ENCODE data around the gene C7. TPM values are rescaled to one million over a fixed set of nuclear protein-coding genes. Genes with fewer than 3 reads are reported as not detected.

Gene C7
- total and polyA plus RNA-seq, 10 of the 15 experiments (the other 5 are each of a cell fraction or from before 2014, with no cell fraction given): 0.90 TPM; not detected in 9

DNA sequence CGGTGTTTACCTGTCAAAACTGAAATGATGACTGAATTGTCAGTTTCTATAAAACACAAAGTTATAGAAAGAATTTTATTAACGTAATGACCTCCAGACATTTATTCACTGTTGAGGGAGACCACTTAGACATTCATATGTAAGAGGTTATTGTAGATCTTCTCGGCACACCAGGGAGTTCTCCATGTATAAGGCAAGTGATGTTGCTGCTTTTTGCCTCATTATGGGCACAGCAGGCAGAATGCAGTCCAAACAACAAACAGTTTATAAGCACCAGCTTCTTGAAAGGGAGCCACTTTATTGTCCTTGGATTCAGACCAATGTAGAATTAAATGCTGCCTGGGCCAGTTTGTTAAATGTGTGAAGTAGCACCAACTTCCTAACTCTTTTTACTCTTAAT is 66.7 kb downstream of the C7 start (continued):
- no peak for TF ChIP-seq ZZZ3 (IDR thresholded peaks at IDR 0.05; ENCODE audit: control insufficient read depth, insufficient read length, low read depth)
- no peak for TF ChIP-seq MEF2B (IDR thresholded peaks at IDR 0.05; ENCODE audit: partially characterized antibody, poor library complexity, severe bottlenecking)
- TF ChIP-seq TCF7 (IDR thresholded peaks at IDR 0.05; ENCODE audit: borderline replicate concordance): no peak
- TF ChIP-seq ZSCAN29 (IDR thresholded peaks at IDR 0.05): no peak
- no peak for TF ChIP-seq HDAC2 (IDR thresholded peaks at IDR 0.05)

DNA sequence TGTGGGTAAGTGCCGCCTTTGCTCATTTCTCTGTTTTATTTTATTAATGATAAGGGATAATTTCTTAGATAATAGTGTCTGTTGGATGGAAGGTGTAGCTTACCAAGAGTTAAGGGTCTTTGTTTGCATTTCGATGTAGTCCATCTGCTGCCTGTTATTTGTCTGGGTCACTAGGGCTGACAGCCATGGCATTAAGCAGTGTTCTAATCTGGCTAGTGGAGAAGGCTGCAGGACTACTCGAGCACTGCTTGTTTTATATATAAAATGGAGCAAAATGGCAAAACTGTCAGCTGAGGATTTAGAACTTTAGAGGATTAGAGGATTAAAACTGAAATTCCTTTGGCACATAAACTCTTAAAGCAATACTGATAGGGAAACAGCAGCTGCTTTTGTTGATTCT is 67.5 kb downstream of the C7 start:
- WGBS (ENCODE audit: insufficient coverage, insufficient replicate concordance, low lambda C conversion rate, missing lambda C conversion rate): 30% methylated on average over 3 of the region's 3 CpGs
- Histone ChIP-seq H3K27me3 (replicated peaks in 1 of 2; ENCODE audit: control insufficient read depth in 2 of 2, insufficient read depth in 2 of 2, low read length in 1 of 2) (no peaks in the 10 kb centered on the region; a peak in 1 of 4 replicates), H3K4me3 (no peak overlapping the region), H4K20me1 (ENCODE audit: control insufficient read depth, insufficient read depth) (no peaks in the 10 kb centered on the region), H3K27ac (ENCODE audit: control insufficient read depth, insufficient read depth) (no peak overlapping the region), H2AFZ (ENCODE audit: control insufficient read depth, low read depth, low read length) (no peak overlapping the region), H3K4me1 (ENCODE audit: control insufficient read depth, insufficient read depth, low read length) (no peaks in the 10 kb centered on the region), H3K9me3 (replicated peaks; ENCODE audit: control insufficient read depth, insufficient read depth, low read length) (no peaks in the 10 kb centered on the region), H3K79me2 (ENCODE audit: control insufficient read depth, insufficient read depth, low read length) (no peaks in the 10 kb centered on the region), H3K36me3 (ENCODE audit: control insufficient read depth in 2 of 2, insufficient read depth in 2 of 2, low read length in 1 of 2) (no peaks in the 10 kb centered on the region), H3K4me2 (ENCODE audit: control insufficient read depth, insufficient read depth) (no peak overlapping the region), H3K9ac (ENCODE audit: control insufficient read depth, insufficient read depth, low read length) (no peak overlapping the region)
- intact Hi-C loops (cut with micrococcal nuclease; ENCODE audit: unreplicated experiment) (no loop called here), in situ Hi-C loops (cut with MboI) (no loop called here)
- ChIA-PET RAD21 (ENCODE audit: unreplicated experiment) (no interaction called here), POLR2A (no interaction called here), SMC1A (ENCODE audit: uncharacterized antibody, unreplicated experiment) (no interaction called here), CTCF (no interaction called here)
- TF ChIP-seq ATF7 (IDR thresholded peaks at IDR 0.05; ENCODE audit: low read depth) (no peak), JUND (IDR thresholded peaks at IDR 0.05; ENCODE audit: low read depth, low read length) (no peak), HDAC2 (IDR thresholded peaks at IDR 0.05) (no peak), BRCA1 (IDR thresholded peaks at IDR 0.05; ENCODE audit: low read depth, low read length) (no peak), RFX5 (IDR thresholded peaks at IDR 0.05; ENCODE audit: low read depth, low read length) (no peak), BCL11A (IDR thresholded peaks at IDR 0.05; ENCODE audit: low read depth, low read length) (no peak), SMAD5 (IDR thresholded peaks at IDR 0.05; ENCODE audit: low read depth) (no peak), TCF7 (IDR thresholded peaks at IDR 0.05; ENCODE audit: borderline replicate concordance) (no peak), EGR1 (IDR thresholded peaks at IDR 0.05; ENCODE audit: borderline replicate concordance in 1 of 2, low read depth in 2 of 2, low read length in 2 of 2) (no peak), ETV6 (conservative IDR thresholded peaks at IDR 0.05 in 1 of 2, IDR thresholded peaks at IDR 0.05 in 1 of 2; ENCODE audit: borderline replicate concordance in 1 of 2, low read depth in 1 of 2) (no peak), CHD4 (IDR thresholded peaks at IDR 0.05) (no peak), CHD1 (IDR thresholded peaks at IDR 0.05; ENCODE audit: low read depth, low read length) (no peak), NFIC (IDR thresholded peaks at IDR 0.05; ENCODE audit: low read depth, low read length) (no peak), ZBED1 (IDR thresholded peaks at IDR 0.05; ENCODE audit: borderline replicate concordance) (no peak), RAD51 (IDR thresholded peaks at IDR 0.05) (no peak), MTA3 (IDR thresholded peaks at IDR 0.05; ENCODE audit: borderline replicate concordance, low read length) (no peak)
- TF ChIP-seq, protein P1, sequence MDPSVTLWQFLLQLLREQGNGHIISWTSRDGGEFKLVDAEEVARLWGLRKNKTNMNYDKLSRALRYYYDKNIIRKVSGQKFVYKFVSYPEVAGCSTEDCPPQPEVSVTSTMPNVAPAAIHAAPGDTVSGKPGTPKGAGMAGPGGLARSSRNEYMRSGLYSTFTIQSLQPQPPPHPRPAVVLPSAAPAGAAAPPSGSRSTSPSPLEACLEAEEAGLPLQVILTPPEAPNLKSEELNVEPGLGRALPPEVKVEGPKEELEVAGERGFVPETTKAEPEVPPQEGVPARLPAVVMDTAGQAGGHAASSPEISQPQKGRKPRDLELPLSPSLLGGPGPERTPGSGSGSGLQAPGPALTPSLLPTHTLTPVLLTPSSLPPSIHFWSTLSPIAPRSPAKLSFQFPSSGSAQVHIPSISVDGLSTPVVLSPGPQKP (IDR thresholded peaks at IDR 0.05; ENCODE audit: low read depth, low read length): no peak
- TF ChIP-seq, protein P2, sequence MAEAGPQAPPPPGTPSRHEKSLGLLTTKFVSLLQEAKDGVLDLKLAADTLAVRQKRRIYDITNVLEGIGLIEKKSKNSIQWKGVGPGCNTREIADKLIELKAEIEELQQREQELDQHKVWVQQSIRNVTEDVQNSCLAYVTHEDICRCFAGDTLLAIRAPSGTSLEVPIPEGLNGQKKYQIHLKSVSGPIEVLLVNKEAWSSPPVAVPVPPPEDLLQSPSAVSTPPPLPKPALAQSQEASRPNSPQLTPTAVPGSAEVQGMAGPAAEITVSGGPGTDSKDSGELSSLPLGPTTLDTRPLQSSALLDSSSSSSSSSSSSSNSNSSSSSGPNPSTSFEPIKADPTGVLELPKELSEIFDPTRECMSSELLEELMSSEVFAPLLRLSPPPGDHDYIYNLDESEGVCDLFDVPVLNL (IDR thresholded peaks at IDR 0.05; ENCODE audit: low read depth, low read length): no peak
- DNase-seq (ENCODE audit: low read depth, low spot score) (no peak), ATAC-seq (no peak), FAIRE-seq (no peak)
- no TSS peak for BruUV-seq (replicated peaks)
